ENCODE results near the gene GABBR2.

DNA sequence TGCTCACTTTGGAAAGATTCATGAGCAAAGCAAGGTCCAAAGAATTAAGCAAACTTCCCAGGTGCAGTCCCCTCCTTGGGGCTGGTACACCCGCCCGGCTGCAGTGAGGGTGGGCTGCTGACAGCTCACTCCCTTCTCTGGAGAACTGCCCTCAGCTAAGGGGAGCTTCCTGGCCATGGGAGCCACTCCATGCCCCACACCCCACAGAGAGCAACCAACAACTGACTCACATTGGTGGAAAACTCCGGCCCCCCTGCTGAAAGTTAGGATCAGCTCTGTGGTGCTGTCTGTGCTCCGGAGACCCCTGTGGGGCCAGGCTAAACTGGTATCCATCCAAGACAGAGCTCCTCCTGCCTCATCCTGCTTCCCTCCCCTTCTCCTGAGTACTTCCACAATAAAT is 223.0 kb downstream of the GABBR2 start:
- TF ChIP-seq, protein P1, sequence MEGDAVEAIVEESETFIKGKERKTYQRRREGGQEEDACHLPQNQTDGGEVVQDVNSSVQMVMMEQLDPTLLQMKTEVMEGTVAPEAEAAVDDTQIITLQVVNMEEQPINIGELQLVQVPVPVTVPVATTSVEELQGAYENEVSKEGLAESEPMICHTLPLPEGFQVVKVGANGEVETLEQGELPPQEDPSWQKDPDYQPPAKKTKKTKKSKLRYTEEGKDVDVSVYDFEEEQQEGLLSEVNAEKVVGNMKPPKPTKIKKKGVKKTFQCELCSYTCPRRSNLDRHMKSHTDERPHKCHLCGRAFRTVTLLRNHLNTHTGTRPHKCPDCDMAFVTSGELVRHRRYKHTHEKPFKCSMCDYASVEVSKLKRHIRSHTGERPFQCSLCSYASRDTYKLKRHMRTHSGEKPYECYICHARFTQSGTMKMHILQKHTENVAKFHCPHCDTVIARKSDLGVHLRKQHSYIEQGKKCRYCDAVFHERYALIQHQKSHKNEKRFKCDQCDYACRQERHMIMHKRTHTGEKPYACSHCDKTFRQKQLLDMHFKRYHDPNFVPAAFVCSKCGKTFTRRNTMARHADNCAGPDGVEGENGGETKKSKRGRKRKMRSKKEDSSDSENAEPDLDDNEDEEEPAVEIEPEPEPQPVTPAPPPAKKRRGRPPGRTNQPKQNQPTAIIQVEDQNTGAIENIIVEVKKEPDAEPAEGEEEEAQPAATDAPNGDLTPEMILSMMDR (IDR thresholded peaks at IDR 0.05) = no peak
- no peak for TF ChIP-seq EZH2 (IDR thresholded peaks at IDR 0.05; ENCODE audit: borderline replicate concordance, insufficient read depth, low read depth, low read length, poor library complexity, severe bottlenecking)

All from B cell (primary cell).